Sigmoid colon (tissue), 7 donors: ENCODE data around the gene MDK. TPM values are rescaled to one million over a fixed set of nuclear protein-coding genes. Genes with fewer than 3 reads are reported as not detected.

Experiments used
- DNase-seq: peaks from one replicate; pipeline ENCODE4 v3.0.0-alpha.2; 2019
- H3K27ac ChIP-seq, 4 donors: fragments of 200-600 bp; sonication (generic); one replicate each; pipeline ENCODE4 v1.5.1; 2016 to 2019; ENCODE audit warnings: mild to moderate bottlenecking in 1 of 4
- H3K27me3 ChIP-seq, 3 donors: fragments of 200-600 bp; sonication (generic); one replicate each; pipeline ENCODE4 v1.5.1; 2019; ENCODE audit warnings: mild to moderate bottlenecking in 1 of 3
- H3K36me3 ChIP-seq, 4 donors: fragments of 200-600 bp; sonication (generic); one replicate each; pipeline ENCODE4 v1.5.1; 2016 to 2019
- H3K4me1 ChIP-seq, 4 donors: fragments of 200-600 bp; sonication (generic); one replicate each; pipeline ENCODE4 v1.5.1; 2017 to 2019
- H3K4me3 ChIP-seq, 4 donors: fragments of 200-600 bp; sonication (generic); one replicate each; pipeline ENCODE4 v1.5.1; 2017 to 2019; ENCODE audit warnings: mild to moderate bottlenecking in 2 of 4, moderate library complexity in 1 of 4
- H3K9me3 ChIP-seq, 4 donors: fragments of 200-600 bp in 3 of 4; sonication (generic) in 3 of 4; one replicate each; pipeline versions ENCODE4 v1.5.1 to v1.6.1; 2013 to 2019
- EP300 ChIP-seq, 4 donors: sonication (generic); formaldehyde crosslinking; IDR thresholded peaks; one replicate each; pipeline ENCODE4 v1.6.1; 2017; ENCODE audit warnings: antibody characterized with exemption in 4 of 4
- POLR2A ChIP-seq, 2 donors: fragments of 450-650 bp; IDR thresholded peaks; one replicate each; pipeline ENCODE4 v1.6.1; 2016; ENCODE audit warnings: antibody characterized with exemption in 2 of 2, mild to moderate bottlenecking in 2 of 2, moderate library complexity in 2 of 2
- POLR2AphosphoS5 ChIP-seq, 4 donors: sonication (generic); formaldehyde crosslinking; IDR thresholded peaks; one replicate each; pipeline ENCODE4 v1.6.1; 2017; ENCODE audit warnings: antibody characterized with exemption in 4 of 4
- WGBS, 2 donors: extraction: QIAGEN DNeasy Blood & Tissue Kit; methylation state at CpG; one replicate each; pipeline ENCODE4 v1.1.7; 2013; 5-methylcytosine and 5-hydroxymethylcytosine counted together
- intact Hi-C: fragments of 100-400 bp; cut with DNase I; formaldehyde crosslinking; loops from one replicate; pipeline ENCODE4 v1.15.1; 2023
- polyA plus RNA-seq, 3 donors: library from polyadenylated mRNA; stranded (reverse); fragments of 200-250 nt; gene quantifications; one replicate each; pipeline ENCODE4 v1.2.3, GENCODE V29; 2013
- total RNA-seq, 4 donors: library from RNA; depleted of rRNA; stranded (reverse); fragments of >200 nt; gene quantifications; one replicate each; pipeline ENCODE4 v1.1.0, GENCODE V29; 2016
- TF ChIP-seq, protein P1 (sequence below), 4 experiments: fragments of 450-650 bp in 3 of 4; fragments of 200-600 bp in 1 of 4; IDR thresholded peaks; one replicate each; pipeline ENCODE4 v1.5.1; 2016 to 2019; ENCODE audit warnings: antibody characterized with exemption in 4 of 4, mild to moderate bottlenecking in 3 of 4, moderate library complexity in 2 of 4
- donor health status: healthy with polysubstance abuse.
- donor health status: Bipolar disorder and iron deficiency.
- donor health status: healthy.

The MDK gene
- total and polyA plus RNA-seq, 7 donors, result 10.7 to 403 (median 49.9) TPM

DNA sequence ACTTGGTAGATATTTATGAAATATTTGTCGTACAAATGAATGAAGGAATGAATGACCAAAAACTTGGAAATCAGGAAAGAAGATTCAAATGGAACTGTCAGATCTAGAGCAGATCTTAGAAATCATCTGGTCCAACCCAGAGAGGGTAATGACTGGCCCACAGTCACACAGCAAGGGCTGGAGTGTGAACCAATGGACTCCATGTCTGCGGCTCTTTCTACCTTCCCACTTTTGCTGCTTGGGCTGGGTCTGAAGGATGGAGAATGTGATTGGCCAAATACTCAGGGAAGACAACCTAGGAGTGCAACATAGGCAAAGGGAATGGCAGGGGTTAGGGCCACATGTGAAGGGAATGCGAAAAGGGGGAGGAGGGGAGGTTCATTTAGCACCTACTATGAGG lies 40.0 kb upstream of the MDK start:
- Histone ChIP-seq H3K4me1 (peaks cover 0 to 22% (median 18%) of the 10 kb centered on the region in 4 donors), H3K4me3 (no peak overlapping the region), H3K27ac (peak overlapping the region in 1 of 4 donors; percentile 21), H3K27me3 (no peaks in the 10 kb centered on the region), H3K36me3 (no peaks in the 10 kb centered on the region), H3K9me3 (no peaks in the 10 kb centered on the region)
- DNase-seq, result no peak
- 93 to 94% methylated on average over 3 of the region's 3 CpGs for WGBS, 2 donors
- TF ChIP-seq, protein P1, sequence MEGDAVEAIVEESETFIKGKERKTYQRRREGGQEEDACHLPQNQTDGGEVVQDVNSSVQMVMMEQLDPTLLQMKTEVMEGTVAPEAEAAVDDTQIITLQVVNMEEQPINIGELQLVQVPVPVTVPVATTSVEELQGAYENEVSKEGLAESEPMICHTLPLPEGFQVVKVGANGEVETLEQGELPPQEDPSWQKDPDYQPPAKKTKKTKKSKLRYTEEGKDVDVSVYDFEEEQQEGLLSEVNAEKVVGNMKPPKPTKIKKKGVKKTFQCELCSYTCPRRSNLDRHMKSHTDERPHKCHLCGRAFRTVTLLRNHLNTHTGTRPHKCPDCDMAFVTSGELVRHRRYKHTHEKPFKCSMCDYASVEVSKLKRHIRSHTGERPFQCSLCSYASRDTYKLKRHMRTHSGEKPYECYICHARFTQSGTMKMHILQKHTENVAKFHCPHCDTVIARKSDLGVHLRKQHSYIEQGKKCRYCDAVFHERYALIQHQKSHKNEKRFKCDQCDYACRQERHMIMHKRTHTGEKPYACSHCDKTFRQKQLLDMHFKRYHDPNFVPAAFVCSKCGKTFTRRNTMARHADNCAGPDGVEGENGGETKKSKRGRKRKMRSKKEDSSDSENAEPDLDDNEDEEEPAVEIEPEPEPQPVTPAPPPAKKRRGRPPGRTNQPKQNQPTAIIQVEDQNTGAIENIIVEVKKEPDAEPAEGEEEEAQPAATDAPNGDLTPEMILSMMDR (IDR thresholded peaks at IDR 0.05), result no peak
- TF ChIP-seq EP300 (IDR thresholded peaks at IDR 0.05) (no peak), POLR2A (IDR thresholded peaks at IDR 0.05) (no peak), POLR2AphosphoS5 (IDR thresholded peaks at IDR 0.05) (no peak)
- intact Hi-C loops, result no loop called here

DNA sequence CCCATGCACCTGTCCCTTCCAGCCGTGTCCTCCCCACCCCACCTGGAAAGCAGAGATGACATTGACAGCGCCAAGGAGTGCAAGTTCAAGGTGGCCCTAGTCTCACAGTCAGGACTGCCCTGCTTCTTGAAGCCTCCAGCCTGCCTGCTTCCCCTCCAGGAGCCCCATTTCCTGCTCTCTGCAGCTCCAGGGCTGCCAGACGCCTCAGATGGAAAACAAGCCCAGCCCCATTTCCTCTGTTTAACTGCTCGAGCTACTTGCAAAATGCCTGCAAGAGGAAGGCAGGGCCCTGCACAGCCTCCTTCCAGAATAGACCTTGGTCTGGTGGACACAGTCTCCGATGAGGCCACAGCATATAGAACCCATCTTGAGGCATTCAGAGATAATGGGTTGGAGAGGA lies 39.2 kb upstream of the MDK start:
- no peak overlapping the region for H3K4me3 ChIP-seq
- TF ChIP-seq, protein P1 (IDR thresholded peaks at IDR 0.05), result no peak
- TF ChIP-seq POLR2AphosphoS5 (IDR thresholded peaks at IDR 0.05) (no peak), EP300 (IDR thresholded peaks at IDR 0.05) (no peak), POLR2A (IDR thresholded peaks at IDR 0.05) (no peak)
- H3K9me3 ChIP-seq, result no peaks in the 10 kb centered on the region
- intact Hi-C loops, result no loop called here
- WGBS, 2 donors, result 30 to 47% methylated on average over 5 of the region's 5 CpGs
- H3K4me1 ChIP-seq, result peaks cover 0 to 27% (median 23%) of the 10 kb centered on the region in 4 donors
- no peaks in the 10 kb centered on the region for H3K36me3 ChIP-seq
- H3K27ac ChIP-seq, result peak overlapping the region in 1 of 4 donors; percentile 21
- H3K27me3 ChIP-seq, result no peaks in the 10 kb centered on the region
- DNase-seq, result no peak

- H3K36me3 ChIP-seq, result no peaks in the 10 kb centered on the region
- intact Hi-C loops, result no loop called here
- 85 to 87% methylated on average over 3 of the region's 3 CpGs for WGBS, 2 donors
- no peak overlapping the region for H3K27ac ChIP-seq
- H3K9me3 ChIP-seq, result no peaks in the 10 kb centered on the region
- H3K4me3 ChIP-seq, result no peak overlapping the region
- H3K4me1 ChIP-seq, result peaks cover 0 to 29% (median 26%) of the 10 kb centered on the region in 4 donors
- TF ChIP-seq, protein P1 (IDR thresholded peaks at IDR 0.05), result no peak
- TF ChIP-seq POLR2AphosphoS5 (IDR thresholded peaks at IDR 0.05) (no peak), EP300 (IDR thresholded peaks at IDR 0.05) (no peak), POLR2A (IDR thresholded peaks at IDR 0.05) (no peak)
- DNase-seq, result no peak
- H3K27me3 ChIP-seq, result no peaks in the 10 kb centered on the region
These were observed 37.9 kb upstream of the MDK start for GRCh38 chr11:46343520-46343919.

GRCh38 chr11:46345131-46345597 lies 36.3 kb upstream of the MDK start:
- no peak for DNase-seq
- intact Hi-C loops, result no loop called here
- Histone ChIP-seq H3K27ac (peak overlapping the region; percentile 17 to 63 (median 50)), H3K9me3 (no peaks in the 10 kb centered on the region), H3K4me1 (peaks cover 0 to 26% (median 22%) of the 10 kb centered on the region in 4 donors), H3K4me3 (peak overlapping the region in 3 of 4 donors; percentile 26 to 86 (median 40)), H3K27me3 (no peaks in the 10 kb centered on the region), H3K36me3 (no peaks in the 10 kb centered on the region)
- 42 to 73% methylated on average over 20 of the region's 20 CpGs for WGBS, 2 donors
- TF ChIP-seq POLR2AphosphoS5 (IDR thresholded peaks at IDR 0.05) (peak in 2 of 4 donors; percentile 9 to 10), EP300 (IDR thresholded peaks at IDR 0.05) (no peak)

GRCh38 chr11:46345881-46346484 lies 35.5 kb upstream of the MDK start:
- Histone ChIP-seq H3K4me3 (peak overlapping the region in 3 of 4 donors; percentile 26 to 86 (median 40)), H3K27ac (peak overlapping the region; percentile 17 to 63 (median 50)), H3K36me3 (no peaks in the 10 kb centered on the region), H3K4me1 (peaks cover 0 to 28% (median 22%) of the 10 kb centered on the region in 4 donors), H3K9me3 (no peaks in the 10 kb centered on the region), H3K27me3 (no peaks in the 10 kb centered on the region)
- DNase-seq, result no peak
- intact Hi-C loops, result no loop called here
- WGBS, 2 donors, result 54 to 86% methylated on average over 10 of the region's 10 CpGs
- TF ChIP-seq, protein P1 (IDR thresholded peaks at IDR 0.05), result no peak
- TF ChIP-seq POLR2A (IDR thresholded peaks at IDR 0.05) (no peak), POLR2AphosphoS5 (IDR thresholded peaks at IDR 0.05) (no peak), EP300 (IDR thresholded peaks at IDR 0.05) (no peak)
